ENCODE data around the gene UCK2.

Gene UCK2

GRCh38 chr1:165942927-165943597, 115.6 kb downstream of the UCK2 start:
- DNase-seq = no peak

DNA sequence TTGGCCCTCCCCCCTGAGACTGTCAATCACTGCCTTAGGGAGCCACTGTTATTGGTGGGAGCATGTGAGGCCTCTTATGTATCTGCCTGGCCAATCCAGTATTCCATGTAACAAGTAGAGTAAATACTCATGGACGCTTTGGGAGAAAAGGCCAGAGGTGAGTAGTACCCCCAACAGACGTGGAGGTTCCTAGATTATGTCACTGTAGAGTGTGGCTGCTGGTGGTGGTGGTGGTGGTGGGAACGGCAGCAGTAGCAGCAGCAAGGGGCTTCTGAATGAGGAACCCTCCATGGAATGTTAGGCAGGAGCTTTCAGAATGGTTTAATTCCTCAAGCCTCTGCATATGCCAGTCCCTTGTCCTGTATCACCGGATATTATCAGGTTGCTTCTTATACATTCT, 118.5 kb downstream of the UCK2 start:
- no peak for DNase-seq

GRCh38 chr1:165947797-165948455, 120.5 kb downstream of the UCK2 start:
- DNase-seq = no peak

DNA sequence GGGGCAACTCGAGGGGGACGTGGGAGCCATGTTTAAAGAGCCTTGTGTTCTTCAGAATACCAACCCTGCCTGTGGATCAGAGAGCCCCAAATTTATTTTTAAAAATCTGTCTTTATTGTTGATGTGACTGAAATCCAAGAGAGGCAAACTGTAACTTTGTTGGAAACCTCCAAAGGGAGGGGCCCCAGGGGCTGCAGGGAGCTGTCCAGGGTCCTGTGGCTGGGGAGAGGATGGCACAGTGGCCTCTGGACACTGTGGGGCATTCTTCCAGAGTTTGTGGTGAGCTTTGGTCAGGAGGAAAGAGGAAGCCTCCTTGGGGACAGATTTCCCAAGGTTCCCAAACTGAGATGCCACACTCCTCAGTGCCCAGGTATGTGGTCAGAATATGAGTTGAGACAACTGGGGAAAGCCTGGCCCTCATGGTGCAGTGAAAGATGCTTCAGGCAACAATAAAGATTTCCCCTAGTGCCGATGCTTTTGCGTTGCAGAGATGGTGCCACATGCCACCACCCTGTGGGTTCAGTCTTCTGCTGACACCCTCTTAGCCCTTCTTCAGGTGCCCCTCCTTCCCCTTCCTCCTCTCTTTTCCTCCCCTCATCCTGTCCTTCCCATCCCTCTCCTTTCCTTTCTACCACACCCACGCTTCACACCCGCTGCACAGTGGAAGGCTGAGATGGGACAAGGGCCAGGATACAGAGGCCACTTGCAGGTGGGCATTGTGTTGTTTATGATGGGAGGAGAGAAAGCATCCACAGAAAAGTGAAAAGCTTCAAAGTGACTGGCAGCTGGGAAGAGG, 122.1 kb downstream of the UCK2 start:
- DNase-seq = no peak

DNA sequence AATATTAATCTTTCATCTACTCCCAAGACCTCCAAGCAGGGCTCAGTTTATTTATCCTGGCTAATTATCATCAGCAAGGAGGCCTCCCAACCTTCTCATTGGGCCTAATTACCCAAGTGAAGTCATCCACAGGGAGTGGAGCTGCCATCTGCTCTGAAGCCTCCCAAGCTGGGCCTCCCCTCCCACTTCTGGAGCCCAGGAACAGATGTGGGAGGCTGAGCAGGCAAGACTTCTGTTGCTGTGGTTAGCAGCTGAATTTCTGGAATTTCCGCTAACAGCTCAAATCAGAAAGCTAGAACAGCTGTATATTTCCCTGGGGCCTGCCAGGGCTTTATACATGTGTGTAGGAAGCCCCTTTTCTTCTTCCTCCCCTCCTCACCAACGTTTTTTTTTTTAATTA, 127.5 kb downstream of the UCK2 start:
- no peak for DNase-seq

DNA sequence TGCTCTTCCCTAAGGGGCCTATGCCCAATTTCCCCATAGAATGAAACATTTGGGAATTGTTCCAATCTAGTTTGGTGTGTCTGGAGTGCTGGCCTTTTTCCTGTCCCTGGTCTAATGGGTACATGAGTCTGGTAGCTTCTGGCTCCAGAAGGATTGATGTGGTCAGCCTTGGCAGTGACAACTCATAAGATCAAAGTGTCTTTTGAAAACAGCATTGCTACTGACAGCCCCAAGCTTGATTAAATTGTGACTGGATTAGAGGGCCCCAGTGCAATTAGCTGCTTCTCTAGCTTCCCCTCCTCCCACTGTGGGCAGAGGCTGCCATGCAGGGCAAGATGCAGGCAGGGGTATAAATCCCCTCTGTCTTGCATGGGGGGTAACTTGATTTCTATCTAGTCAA, 130.9 kb downstream of the UCK2 start:
- DNase-seq = no peak

GRCh38 chr1:165960136-165960535, 132.7 kb downstream of the UCK2 start:
- DNase-seq = no peak

- no peak for DNase-seq
Observed at GRCh38 chr1:165960881-165961280, 133.5 kb downstream of the UCK2 start.

All from activated CD4-positive, alpha-beta T cell treated with anti-CD3 and anti-CD28 coated beads, Interleukin-2, amount 50 U/mL, for 1 hour (primary cell).